GM20431 (cell line): Measurements from ENCODE around the gene TAC4.

Experiments
- in situ Hi-C: fragments of 300-500 bp; cut with MseI, MboI; formaldehyde crosslinking; loops from one replicate; pipeline ENCODE4 v1.15.0; 2020; ENCODE audit warnings: low sequenced_read_pairs; ENCODE audit not compliant: unreplicated experiment

Gene TAC4

DNA sequence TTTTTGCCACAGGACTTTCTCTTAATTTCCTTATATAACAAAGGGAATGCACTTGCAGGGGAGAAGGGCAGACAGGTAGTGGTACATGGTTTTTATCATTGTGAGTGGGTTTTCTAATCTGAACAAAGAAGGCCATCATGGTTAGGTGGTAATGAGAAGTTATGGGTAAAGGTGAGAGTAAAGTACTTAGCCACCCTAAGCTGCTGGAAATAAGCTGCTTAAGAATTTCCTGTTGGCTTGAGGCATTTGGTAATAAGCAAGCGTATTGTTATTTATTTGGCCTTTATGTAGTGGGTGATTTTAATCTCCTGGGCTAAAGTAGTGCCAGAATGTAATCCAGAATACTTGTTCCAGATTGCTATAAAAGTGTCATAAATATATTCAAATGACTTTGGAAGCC lies 27.1 kb downstream of the TAC4 start:
- in situ Hi-C loops = no loop called here

DNA sequence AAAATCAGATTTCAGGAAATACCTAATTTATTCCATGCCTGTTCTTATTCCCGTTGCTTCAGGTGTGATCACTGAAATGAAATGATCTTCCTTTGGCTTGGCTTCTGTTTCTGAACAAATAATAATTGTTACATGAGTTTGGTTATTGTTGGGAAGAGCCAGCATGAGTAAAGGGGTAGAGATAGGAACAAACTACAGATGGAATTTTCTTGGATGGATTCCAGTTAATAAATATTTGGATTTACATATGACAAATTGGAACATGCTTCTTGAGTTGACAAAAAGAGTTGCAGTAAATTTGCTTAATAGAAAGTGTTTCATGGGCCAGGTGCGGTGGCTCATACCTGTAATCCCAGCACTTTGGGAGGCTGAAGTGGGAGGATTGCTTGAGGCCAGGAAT lies 28.2 kb downstream of the TAC4 start:
- in situ Hi-C loops = no loop called here

DNA sequence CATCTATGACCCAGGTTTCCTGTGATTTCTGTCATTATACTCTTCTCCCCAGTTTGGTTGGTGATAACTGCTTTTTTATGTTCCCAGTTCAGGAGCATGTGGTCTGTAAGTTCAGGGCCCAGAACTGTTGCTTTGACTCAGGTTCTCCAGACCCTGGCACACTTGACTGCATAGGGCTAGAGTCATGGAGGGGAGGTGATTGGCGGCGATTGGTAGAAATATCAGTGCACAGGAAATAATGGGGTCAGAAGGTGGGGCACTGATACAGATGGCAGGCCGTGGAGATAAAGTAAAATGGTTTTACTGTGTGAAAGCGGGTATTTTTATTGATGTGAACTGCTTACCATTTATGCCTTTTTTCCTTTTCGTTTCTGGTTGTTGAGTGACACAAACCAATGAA lies 28.7 kb downstream of the TAC4 start:
- in situ Hi-C loops = no loop called here

DNA sequence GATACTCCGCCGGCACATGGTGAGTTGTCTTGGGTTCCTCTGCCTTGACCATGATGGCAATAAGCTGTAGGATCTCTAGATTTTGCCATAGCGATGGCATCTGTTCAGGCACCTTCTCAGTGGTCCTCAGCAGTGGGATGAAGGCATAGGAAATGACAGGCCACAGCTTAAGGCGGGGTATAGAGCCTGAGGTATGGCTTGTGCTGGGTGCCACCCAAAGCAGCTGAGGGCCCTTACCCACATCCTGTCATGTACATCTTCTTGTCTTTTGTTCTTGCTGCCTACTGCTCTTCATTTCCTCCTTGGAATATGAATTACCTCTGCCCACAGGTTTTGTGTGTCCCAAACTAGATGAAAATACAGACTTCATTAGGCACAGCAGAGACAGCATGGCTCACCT lies 29.9 kb downstream of the TAC4 start:
- in situ Hi-C loops = no loop called here

DNA sequence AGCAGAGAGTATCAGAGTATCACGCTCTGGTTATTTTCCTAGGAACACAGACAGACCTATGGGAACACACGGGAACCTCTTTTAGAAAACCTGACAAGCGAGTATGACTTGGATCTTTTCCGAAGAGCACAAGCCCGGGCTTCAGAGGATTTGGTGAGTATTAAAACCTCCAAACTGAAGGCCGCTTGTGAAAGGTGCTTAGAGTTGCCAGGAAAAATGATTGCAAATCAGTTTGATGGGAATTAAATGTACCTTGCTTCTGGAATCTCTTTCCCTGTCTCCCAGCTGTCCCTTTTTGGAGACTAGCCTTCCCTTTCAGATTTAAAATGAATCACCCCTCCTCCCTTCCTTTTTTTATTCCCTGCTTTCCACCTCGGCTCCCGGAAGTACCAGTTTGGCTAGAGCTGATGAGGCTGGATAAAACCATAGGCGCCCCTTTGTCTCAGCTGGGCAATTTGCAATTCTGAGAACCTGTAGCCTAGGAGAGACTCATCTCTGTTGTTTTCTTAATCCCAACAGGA lies 32.0 kb downstream of the TAC4 start:
- in situ Hi-C loops = no loop called here

DNA sequence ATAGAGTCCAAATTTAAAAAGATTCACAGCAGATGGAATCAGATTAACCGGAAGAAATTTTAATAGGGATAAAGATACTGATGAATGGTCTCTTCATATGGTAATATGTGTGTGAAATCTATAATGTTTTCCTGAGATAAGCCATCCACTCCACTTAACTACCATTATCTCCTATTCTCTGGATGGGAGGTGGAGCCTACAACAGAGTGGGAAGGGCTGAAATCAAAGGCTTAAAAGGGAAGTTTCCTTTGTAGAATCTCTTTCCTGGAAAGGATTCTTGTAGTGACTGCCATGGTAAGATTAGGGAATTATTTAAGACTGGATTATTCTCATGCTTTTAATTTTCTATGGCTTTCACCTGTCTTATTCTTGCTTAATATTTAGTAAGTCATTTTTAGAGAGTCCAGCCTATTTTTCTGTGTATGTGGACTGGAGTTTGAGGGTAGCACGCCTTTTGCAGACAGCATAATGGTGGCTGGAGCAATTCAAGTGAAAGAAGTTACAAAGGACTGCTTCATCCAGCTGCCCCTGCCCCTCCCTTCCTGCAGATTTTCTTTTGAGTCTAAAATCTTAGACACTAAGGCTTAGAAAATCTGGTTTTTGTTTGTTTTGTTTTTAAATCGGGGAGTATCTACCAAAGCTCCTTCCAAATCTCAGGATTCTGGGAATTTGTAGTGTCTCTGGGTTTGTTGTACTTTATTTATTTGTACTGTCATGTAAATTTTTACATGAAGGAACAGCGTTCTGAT lies 32.9 kb downstream of the TAC4 start:
- in situ Hi-C loops = no loop called here

DNA sequence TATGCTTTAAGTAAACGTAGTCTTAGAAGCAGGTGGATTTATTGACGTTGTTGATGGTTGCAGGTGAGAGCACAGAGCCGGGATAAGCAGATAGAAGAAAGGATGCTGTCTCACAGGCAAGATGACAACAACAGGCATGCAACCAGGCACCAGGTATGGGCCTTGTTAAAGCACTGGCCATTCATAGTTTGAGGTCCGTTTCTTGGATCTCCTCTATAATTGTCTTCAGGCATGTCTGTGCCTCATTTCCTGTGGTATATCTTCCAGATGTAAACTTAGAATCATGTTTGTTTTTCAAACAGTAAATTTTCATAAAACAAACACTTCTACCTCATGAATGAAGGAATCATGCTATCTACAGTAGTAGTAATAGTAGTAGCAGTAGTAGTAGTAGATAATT lies 38.8 kb downstream of the TAC4 start:
- in situ Hi-C loops = no loop called here

DNA sequence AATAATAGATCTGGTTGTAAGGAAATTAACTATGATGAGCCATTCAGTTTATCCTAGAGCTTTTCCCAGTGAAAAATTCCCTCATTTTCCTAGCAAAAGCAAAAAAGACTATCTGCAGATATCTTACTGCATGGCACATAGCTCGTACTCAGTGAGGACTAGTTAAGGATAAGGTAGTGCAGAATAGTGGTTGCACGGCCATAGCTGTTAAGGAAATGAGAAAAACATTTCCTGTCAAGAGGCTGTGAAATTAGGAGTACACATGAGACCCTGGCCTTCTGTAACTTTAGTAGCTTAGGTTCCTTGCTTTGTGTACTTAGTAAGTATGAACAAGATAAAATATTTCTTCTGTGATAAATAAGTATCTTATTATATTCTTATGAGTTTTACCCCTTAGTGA lies 49.1 kb downstream of the TAC4 start:
- in situ Hi-C loops = no loop called here

DNA sequence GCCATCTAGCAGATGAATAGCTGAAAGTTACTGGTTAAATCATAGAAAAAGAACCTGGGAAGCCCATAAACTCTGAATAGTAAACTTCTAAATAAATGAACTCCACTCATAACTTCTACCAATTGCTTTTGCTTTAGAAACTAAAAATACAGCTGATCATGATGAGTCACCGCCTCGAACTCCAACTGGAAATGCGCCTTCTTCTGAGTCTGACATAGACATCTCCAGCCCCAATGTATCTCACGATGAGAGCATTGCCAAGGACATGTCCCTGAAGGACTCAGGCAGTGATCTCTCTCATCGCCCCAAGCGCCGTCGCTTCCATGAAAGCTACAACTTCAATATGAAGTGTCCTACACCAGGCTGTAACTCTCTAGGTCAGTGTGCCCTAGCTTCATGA lies 49.7 kb downstream of the TAC4 start:
- in situ Hi-C loops = no loop called here

DNA sequence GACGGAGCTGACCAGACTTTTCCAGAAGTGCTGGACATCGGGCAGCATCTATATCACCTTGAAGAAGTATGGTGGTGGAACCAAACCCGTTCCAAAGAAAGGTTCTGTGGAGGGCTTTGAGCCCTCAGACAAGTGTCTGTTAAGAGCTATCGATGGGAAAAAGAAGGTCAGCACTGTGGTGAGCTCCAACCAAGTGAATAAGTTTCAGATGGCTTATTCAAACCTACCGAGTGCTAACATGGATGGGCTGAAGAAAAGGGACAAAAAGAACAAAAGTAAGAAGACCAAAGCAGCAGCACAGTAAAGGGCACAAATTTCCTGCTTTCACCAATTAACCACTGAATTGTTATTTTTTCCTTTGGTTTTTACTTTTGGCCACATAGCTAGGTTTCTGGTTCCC lies 52.5 kb downstream of the TAC4 start:
- in situ Hi-C loops = no loop called here

DNA sequence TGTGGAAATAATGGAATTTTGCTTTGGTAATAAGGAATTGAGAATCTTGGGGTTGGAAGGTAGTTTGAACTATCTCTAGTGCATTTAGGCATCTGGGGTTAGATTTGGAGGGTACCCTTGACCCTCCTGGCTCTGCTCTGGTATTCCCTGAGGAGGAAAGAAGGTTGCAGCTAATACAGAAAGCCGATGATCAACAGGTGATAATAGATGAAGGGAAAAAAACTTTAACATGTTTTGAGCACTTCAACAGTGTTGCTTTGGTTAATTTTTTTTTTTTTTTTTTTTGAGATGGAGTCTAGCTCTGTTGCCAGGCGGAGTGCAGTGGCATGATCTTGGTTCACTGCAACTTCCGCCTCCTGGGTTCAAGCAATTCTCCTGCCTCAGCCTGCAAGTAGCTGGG lies 54.6 kb downstream of the TAC4 start:
- in situ Hi-C loops = no loop called here

DNA sequence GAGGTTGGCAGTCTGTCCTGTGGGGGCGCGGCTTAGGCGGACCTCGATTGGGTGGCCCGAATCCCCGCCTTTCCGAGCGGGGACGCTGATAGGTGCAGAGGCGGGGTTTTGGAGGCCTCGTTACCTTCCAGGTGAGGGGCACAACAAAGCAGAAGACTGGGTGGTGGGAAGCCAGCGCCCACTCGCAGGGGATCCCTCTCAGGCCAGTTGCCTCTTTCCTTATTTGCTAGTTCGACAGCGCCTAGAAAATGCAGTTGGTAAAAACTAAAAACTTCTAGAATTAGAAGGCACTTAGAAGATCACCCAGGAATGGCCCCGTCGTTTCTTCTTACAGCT lies 58.7 kb downstream of the TAC4 start:
- in situ Hi-C loops = no loop called here

DNA sequence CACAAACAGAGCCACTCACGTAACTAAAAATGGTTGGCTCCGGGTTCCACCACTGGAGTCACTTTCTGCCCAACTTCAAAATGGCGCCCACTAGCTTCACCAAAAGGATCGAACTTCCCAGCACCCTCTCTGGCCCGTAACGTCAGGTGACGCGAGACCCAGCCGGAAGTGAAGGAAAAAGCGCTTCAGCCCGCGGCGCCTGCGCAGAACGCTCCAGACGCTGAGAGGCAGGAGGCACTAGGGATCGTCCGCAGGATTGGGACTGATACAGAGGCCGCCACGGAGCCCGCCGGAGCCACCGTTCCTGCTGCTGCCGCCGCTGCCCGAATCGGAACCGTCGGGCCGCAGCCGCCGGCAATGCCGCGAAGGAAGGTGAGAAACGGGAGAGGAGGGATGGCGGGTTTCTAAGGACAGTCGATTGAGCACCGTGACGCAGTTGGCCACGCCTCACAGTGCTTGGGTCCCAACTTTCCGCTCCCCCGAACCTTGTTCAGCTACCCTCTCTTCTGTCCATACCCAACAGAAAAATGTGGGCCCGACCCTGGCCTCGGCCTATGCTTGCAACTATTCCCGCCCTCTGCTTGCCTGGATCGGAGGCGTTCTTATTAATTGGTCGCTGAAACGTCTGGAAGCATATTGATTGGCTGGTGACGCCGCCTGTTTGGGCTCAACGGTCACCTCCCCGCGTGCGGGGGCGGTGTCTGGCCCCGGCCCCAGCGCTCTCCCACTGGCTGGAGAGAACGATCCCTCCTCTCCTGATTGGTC lies 59.2 kb downstream of the TAC4 start, which contains the start of gene KAT7:
Gene KAT7 (plus strand): TSS at position 204 of the 765 bp plus-strand sequence. CDS start 154 bp downstream, at position 358.
- in situ Hi-C loops = no loop called here
